ENCODE measurements around the gene DPEP3. TPM values are rescaled to one million over a fixed set of nuclear protein-coding genes. Genes with fewer than 3 reads are reported as not detected.

The DPEP3 gene
- polyA plus RNA-seq, 3 donors: 0.20 to 1.8 (median 0.25) TPM

GRCh38 chr16:67930191-67930590 is 50.1 kb downstream of the DPEP3 start:
- Histone ChIP-seq H3K9me3 (replicated peaks in 1 of 2; ENCODE audit: control insufficient read depth in 1 of 2, insufficient read depth in 1 of 2, low read length in 2 of 2) (no peaks in the 10 kb centered on the region), H3K9ac (ENCODE audit: insufficient read depth, low read length, poor library complexity, severe bottlenecking) (no peak overlapping the region), H3K4me2 (replicated peaks; ENCODE audit: extremely low read depth, low read length, poor library complexity, severe bottlenecking) (no peak overlapping the region), H3K36me3 (replicated peaks in 1 of 2; ENCODE audit: control insufficient read depth in 1 of 2, insufficient read depth in 2 of 2, low read length in 2 of 2) (peaks cover 63 to 92% of the 10 kb centered on the region in 2 donors), H4K20me1 (ENCODE audit: insufficient read depth, low read length) (peaks cover 94% of the 10 kb centered on the region), H3K79me2 (ENCODE audit: insufficient read depth, low read length) (peaks cover 13% of the 10 kb centered on the region), H2AFZ (ENCODE audit: insufficient read depth, low read depth, low read length, poor library complexity, severe bottlenecking) (no peak overlapping the region), H3K27ac (ENCODE audit: low read depth in 1 of 2, low read length in 2 of 2) (no peak overlapping the region), H3K27me3 (ENCODE audit: control insufficient read depth in 2 of 2, insufficient read depth in 2 of 2, low read length in 2 of 2) (no peaks in the 10 kb centered on the region), H3K4me3 (replicated peaks in 1 of 3; ENCODE audit: low read depth in 2 of 3, low read length in 3 of 3) (no peak overlapping the region), H3K4me1 (ENCODE audit: control insufficient read depth in 1 of 2, insufficient read depth in 2 of 2, low read length in 2 of 2) (peaks cover 5 to 12% of the 10 kb centered on the region in 2 donors)
- no peak for DNase-seq
- intact Hi-C loops (cut with micrococcal nuclease): loop anchor here (5.0 to 10.0 kb wide), 3 partner anchors 33 to 115 kb away; partner anchors contain the start of gene EDC4 (in 1 of the 2)
- WGBS (ENCODE audit: insufficient coverage): 100% methylated on average over 4 of the region's 14 CpGs
- Mint-ChIP-seq H3K4me3 (no peak overlapping the region), H3K4me1 (peaks cover 12% of the 10 kb centered on the region), H3K27me3 (ENCODE audit: low read depth in 3 of 3) (peaks cover 0 to 2% (median 0%) of the 10 kb centered on the region in 3 donors), H3K36me3 (peaks cover 48 to 81% of the 10 kb centered on the region in 2 donors), H3K9me3 (peaks cover 0 to under 1% (median 0%) of the 10 kb centered on the region in 7 donors), H3K27ac (no peak overlapping the region)
- TF ChIP-seq CTCF (IDR thresholded peaks at IDR 0.05): no peak

GRCh38 chr16:67928561-67929364 is 51.5 kb downstream of the DPEP3 start:
- no peak overlapping the region for H3K4me3 Mint-ChIP-seq
- no peaks in the 10 kb centered on the region for H3K9me3 ChIP-seq (replicated peaks in 1 of 2; ENCODE audit: control insufficient read depth in 1 of 2, insufficient read depth in 1 of 2, low read length in 2 of 2)
- H2AFZ ChIP-seq (ENCODE audit: insufficient read depth, low read depth, low read length, poor library complexity, severe bottlenecking): no peak overlapping the region
- peaks cover 0 to 2% (median 0%) of the 10 kb centered on the region in 3 donors for H3K27me3 Mint-ChIP-seq (ENCODE audit: low read depth in 3 of 3)
- peak; percentile 92 for TF ChIP-seq CTCF (IDR thresholded peaks at IDR 0.05)
- H3K79me2 ChIP-seq (ENCODE audit: insufficient read depth, low read length): peaks cover 3% of the 10 kb centered on the region
- H3K4me2 ChIP-seq (replicated peaks; ENCODE audit: extremely low read depth, low read length, poor library complexity, severe bottlenecking): no peak overlapping the region
- 68% methylated on average over 6 of the region's 16 CpGs for WGBS (ENCODE audit: insufficient coverage)
- peaks cover 92% of the 10 kb centered on the region for H4K20me1 ChIP-seq (ENCODE audit: insufficient read depth, low read length)
- no peaks in the 10 kb centered on the region for H3K9me3 Mint-ChIP-seq
- H3K4me1 ChIP-seq (ENCODE audit: control insufficient read depth in 1 of 2, insufficient read depth in 2 of 2, low read length in 2 of 2): no peaks in the 10 kb centered on the region
- H3K27ac Mint-ChIP-seq: peak overlapping the region in 3 of 7 donors; percentile 7 to 23 (median 20)
- no peaks in the 10 kb centered on the region for H3K4me1 Mint-ChIP-seq
- no peaks in the 10 kb centered on the region for H3K27me3 ChIP-seq (ENCODE audit: control insufficient read depth in 2 of 2, insufficient read depth in 2 of 2, low read length in 2 of 2)
- no peak overlapping the region for H3K4me3 ChIP-seq (replicated peaks in 1 of 3; ENCODE audit: low read depth in 2 of 3, low read length in 3 of 3)
- peaks cover 54 to 87% of the 10 kb centered on the region in 2 donors for H3K36me3 ChIP-seq (replicated peaks in 1 of 2; ENCODE audit: control insufficient read depth in 1 of 2, insufficient read depth in 2 of 2, low read length in 2 of 2)
- DNase-seq: peak; percentile 30 to 51 (median 36)
- no peak overlapping the region for H3K9ac ChIP-seq (ENCODE audit: insufficient read depth, low read length, poor library complexity, severe bottlenecking)
- peaks cover 39 to 72% of the 10 kb centered on the region in 2 donors for H3K36me3 Mint-ChIP-seq
- intact Hi-C loops (cut with micrococcal nuclease): loop anchor here (2.0 to 5.0 kb wide), 3 partner anchors 111 to 256 kb away; no protein-coding TSS in a partner anchor
- H3K27ac ChIP-seq (ENCODE audit: low read depth in 1 of 2, low read length in 2 of 2): no peak overlapping the region

Data from CD14-positive monocyte (primary cell).